Measurements from ENCODE around the gene RYR1.

DNA sequence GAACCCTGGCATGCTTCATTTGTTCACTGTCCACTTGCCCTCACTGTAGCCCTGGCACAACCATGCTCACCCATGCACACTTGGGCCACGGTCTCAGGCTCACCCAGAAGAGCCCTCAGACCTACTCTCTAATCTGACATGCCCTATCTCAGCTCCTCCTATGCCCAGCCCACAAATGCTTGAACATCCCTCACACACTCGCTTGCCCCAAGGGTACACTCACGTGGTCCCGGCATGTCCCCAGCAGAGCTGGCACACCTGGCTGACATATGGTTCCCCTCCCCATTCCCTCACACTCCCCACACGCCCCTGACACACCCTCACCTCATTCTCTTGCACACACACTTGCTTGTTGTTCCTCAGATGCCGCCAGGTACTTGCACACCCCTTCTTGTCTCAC is 128.6 kb downstream of the RYR1 start:
- TF ChIP-seq, protein P1, sequence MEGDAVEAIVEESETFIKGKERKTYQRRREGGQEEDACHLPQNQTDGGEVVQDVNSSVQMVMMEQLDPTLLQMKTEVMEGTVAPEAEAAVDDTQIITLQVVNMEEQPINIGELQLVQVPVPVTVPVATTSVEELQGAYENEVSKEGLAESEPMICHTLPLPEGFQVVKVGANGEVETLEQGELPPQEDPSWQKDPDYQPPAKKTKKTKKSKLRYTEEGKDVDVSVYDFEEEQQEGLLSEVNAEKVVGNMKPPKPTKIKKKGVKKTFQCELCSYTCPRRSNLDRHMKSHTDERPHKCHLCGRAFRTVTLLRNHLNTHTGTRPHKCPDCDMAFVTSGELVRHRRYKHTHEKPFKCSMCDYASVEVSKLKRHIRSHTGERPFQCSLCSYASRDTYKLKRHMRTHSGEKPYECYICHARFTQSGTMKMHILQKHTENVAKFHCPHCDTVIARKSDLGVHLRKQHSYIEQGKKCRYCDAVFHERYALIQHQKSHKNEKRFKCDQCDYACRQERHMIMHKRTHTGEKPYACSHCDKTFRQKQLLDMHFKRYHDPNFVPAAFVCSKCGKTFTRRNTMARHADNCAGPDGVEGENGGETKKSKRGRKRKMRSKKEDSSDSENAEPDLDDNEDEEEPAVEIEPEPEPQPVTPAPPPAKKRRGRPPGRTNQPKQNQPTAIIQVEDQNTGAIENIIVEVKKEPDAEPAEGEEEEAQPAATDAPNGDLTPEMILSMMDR (IDR thresholded peaks at IDR 0.05; ENCODE audit: insufficient read depth, low read length), result no peak
- TF ChIP-seq, protein P2, sequence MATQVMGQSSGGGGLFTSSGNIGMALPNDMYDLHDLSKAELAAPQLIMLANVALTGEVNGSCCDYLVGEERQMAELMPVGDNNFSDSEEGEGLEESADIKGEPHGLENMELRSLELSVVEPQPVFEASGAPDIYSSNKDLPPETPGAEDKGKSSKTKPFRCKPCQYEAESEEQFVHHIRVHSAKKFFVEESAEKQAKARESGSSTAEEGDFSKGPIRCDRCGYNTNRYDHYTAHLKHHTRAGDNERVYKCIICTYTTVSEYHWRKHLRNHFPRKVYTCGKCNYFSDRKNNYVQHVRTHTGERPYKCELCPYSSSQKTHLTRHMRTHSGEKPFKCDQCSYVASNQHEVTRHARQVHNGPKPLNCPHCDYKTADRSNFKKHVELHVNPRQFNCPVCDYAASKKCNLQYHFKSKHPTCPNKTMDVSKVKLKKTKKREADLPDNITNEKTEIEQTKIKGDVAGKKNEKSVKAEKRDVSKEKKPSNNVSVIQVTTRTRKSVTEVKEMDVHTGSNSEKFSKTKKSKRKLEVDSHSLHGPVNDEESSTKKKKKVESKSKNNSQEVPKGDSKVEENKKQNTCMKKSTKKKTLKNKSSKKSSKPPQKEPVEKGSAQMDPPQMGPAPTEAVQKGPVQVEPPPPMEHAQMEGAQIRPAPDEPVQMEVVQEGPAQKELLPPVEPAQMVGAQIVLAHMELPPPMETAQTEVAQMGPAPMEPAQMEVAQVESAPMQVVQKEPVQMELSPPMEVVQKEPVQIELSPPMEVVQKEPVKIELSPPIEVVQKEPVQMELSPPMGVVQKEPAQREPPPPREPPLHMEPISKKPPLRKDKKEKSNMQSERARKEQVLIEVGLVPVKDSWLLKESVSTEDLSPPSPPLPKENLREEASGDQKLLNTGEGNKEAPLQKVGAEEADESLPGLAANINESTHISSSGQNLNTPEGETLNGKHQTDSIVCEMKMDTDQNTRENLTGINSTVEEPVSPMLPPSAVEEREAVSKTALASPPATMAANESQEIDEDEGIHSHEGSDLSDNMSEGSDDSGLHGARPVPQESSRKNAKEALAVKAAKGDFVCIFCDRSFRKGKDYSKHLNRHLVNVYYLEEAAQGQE (IDR thresholded peaks at IDR 0.05; ENCODE audit: insufficient replicate concordance, low read depth), result no peak

All from HL-60 (cell line).